GM12878 (cell line): Measurements from ENCODE around the gene NLGN1.

Source experiments
- EZH2 ChIP-seq: IDR thresholded peaks from 2 replicates; pipeline ENCODE4 v1.6.1; 2012; ENCODE audit warnings: low read depth, mild to moderate bottlenecking, control low read depth, inconsistent platforms, low read length, borderline replicate concordance; ENCODE audit not compliant: control insufficient read depth
- NFIC ChIP-seq: IDR thresholded peaks from 2 replicates; pipeline ENCODE4 v1.6.1; 2012; ENCODE audit warnings: low read depth, mild to moderate bottlenecking, inconsistent platforms, low read length, moderate library complexity
- POLR2A ChIP-seq: IDR thresholded peaks from 2 replicates; pipeline ENCODE4 v1.6.1; 2011; ENCODE audit warnings: low read depth, mild to moderate bottlenecking, low read length
- POLR2AphosphoS5 ChIP-seq: IDR thresholded peaks from 2 replicates; pipeline ENCODE4 v1.6.1; 2011; ENCODE audit warnings: mild to moderate bottlenecking, low read length, inconsistent platforms
- SMAD1 ChIP-seq: fragments of 450-650 bp; IDR thresholded peaks from 2 replicates; pipeline ENCODE4 v1.6.1; 2018; ENCODE audit warnings: mild to moderate bottlenecking, low read depth; ENCODE audit not compliant: partially characterized antibody
- SRF ChIP-seq, 2 experiments: IDR thresholded peaks; 2 replicates each; pipeline ENCODE4 v1.6.1; 2011; ENCODE audit warnings: low read depth in 2 of 2, low read length in 2 of 2, mild to moderate bottlenecking in 1 of 2, moderate library complexity in 1 of 2
- STAT3 ChIP-seq: IDR thresholded peaks from 2 replicates; pipeline ENCODE4 v1.6.1; 2011; ENCODE audit warnings: low read depth, low read length, improper control_type of control experiment
- TAF1 ChIP-seq: IDR thresholded peaks from 2 replicates; pipeline ENCODE4 v1.6.1; 2011; ENCODE audit warnings: mild to moderate bottlenecking, low read depth, low read length, borderline replicate concordance
- ZZZ3 ChIP-seq: IDR thresholded peaks from 2 replicates; pipeline ENCODE4 v1.6.1; 2011; ENCODE audit warnings: low read depth; ENCODE audit not compliant: control insufficient read depth, insufficient read length
- TF ChIP-seq, protein P1 (sequence below): IDR thresholded peaks from 2 replicates; pipeline ENCODE4 v1.6.1; 2011; ENCODE audit warnings: low read depth, mild to moderate bottlenecking, low read length, moderate library complexity, borderline replicate concordance; ENCODE audit errors: extremely low read depth
- TF ChIP-seq, protein P2 (sequence below): fragments of 450-650 bp; IDR thresholded peaks from 2 replicates; pipeline ENCODE4 v1.6.1; 2016; ENCODE audit warnings: mild to moderate bottlenecking
- TF ChIP-seq, protein P3 (sequence below), 3 experiments: IDR thresholded peaks in 2 of 3; conservative IDR thresholded peaks in 1 of 3; 2 replicates each; pipeline ENCODE4 v1.5.1; 2011; ENCODE audit warnings: low read depth in 3 of 3, low read length in 3 of 3, mild to moderate bottlenecking in 3 of 3, control low read depth in 2 of 3, moderate library complexity in 2 of 3, inconsistent platforms in 1 of 3, mixed read lengths in 1 of 3; ENCODE audit not compliant: control insufficient read depth in 2 of 3, insufficient read depth in 1 of 3; ENCODE audit errors: extremely low read depth in 1 of 3

DNA sequence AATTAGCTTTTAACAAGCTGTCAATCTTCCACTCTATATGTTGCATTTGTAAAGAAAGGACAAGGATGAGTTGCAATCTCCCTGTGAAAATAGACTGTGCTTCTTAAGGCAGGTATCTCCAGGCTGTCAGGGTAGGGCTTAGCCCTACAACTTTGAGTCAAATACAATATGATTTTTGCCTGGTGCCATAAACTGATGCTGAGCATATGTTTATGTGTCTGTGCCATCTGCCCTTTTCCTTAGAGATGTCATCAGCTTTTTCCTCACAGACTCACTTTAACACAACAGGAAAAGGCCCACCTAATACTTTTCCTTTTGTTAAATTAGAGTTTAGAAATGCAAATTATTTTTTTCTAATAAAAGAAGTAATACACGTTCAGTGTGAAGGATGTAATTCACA lies 548.3 kb downstream of the NLGN1 start:
- TF ChIP-seq ZZZ3 (no peak), POLR2A (no peak), POLR2AphosphoS5 (no peak), NFIC (no peak), TAF1 (no peak), EZH2 (no peak), SRF (IDR thresholded peaks at IDR 0.05; ENCODE audit: low read depth in 2 of 2, low read length in 2 of 2) (no peak), SMAD1 (no peak), STAT3 (no peak)
- TF ChIP-seq, protein P1, sequence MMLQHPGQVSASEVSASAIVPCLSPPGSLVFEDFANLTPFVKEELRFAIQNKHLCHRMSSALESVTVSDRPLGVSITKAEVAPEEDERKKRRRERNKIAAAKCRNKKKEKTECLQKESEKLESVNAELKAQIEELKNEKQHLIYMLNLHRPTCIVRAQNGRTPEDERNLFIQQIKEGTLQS = no peak
- TF ChIP-seq, protein P2, sequence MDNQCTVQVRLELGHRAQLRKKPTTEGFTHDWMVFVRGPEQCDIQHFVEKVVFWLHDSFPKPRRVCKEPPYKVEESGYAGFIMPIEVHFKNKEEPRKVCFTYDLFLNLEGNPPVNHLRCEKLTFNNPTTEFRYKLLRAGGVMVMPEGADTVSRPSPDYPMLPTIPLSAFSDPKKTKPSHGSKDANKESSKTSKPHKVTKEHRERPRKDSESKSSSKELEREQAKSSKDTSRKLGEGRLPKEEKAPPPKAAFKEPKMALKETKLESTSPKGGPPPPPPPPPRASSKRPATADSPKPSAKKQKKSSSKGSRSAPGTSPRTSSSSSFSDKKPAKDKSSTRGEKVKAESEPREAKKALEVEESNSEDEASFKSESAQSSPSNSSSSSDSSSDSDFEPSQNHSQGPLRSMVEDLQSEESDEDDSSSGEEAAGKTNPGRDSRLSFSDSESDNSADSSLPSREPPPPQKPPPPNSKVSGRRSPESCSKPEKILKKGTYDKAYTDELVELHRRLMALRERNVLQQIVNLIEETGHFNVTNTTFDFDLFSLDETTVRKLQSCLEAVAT = no peak
- TF ChIP-seq, protein P3, sequence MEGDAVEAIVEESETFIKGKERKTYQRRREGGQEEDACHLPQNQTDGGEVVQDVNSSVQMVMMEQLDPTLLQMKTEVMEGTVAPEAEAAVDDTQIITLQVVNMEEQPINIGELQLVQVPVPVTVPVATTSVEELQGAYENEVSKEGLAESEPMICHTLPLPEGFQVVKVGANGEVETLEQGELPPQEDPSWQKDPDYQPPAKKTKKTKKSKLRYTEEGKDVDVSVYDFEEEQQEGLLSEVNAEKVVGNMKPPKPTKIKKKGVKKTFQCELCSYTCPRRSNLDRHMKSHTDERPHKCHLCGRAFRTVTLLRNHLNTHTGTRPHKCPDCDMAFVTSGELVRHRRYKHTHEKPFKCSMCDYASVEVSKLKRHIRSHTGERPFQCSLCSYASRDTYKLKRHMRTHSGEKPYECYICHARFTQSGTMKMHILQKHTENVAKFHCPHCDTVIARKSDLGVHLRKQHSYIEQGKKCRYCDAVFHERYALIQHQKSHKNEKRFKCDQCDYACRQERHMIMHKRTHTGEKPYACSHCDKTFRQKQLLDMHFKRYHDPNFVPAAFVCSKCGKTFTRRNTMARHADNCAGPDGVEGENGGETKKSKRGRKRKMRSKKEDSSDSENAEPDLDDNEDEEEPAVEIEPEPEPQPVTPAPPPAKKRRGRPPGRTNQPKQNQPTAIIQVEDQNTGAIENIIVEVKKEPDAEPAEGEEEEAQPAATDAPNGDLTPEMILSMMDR (IDR thresholded peaks at IDR 0.05 in 2 of 3, conservative IDR thresholded peaks at IDR 0.05 in 1 of 3; ENCODE audit: control insufficient read depth in 2 of 3, extremely low read depth in 1 of 3, insufficient read depth in 1 of 3, low read depth in 3 of 3, low read length in 3 of 3) = no peak
